GM18909 (cell line): ENCODE data around the gene PRIMA1.

Experiments
- ATAC-seq: cut with Tn5 transposase; IDR thresholded peaks from one replicate; pipeline ENCODE4 v1.9.1; 2021; ENCODE audit warnings: mild to moderate bottlenecking; ENCODE audit not compliant: unreplicated experiment, poor library complexity

PRIMA1 gene

GRCh38 chr14:93797536-93797935 is 9.3 kb upstream of the PRIMA1 start:
- no peak for ATAC-seq

GRCh38 chr14:93797071-93797470 is 8.8 kb upstream of the PRIMA1 start:
- no peak for ATAC-seq

- ATAC-seq = no peak
These were observed 6.5 kb upstream of the PRIMA1 start for GRCh38 chr14:93794756-93795155.

- no peak for ATAC-seq
These were observed 5.5 kb upstream of the PRIMA1 start for GRCh38 chr14:93793555-93794324.

GRCh38 chr14:93792391-93792790 is 4.1 kb upstream of the PRIMA1 start:
- no peak for ATAC-seq

- no peak for ATAC-seq
These were observed 2.7 kb upstream of the PRIMA1 start for GRCh38 chr14:93790966-93791365.

- no peak for ATAC-seq
These were observed 1.2 kb upstream of the PRIMA1 start for GRCh38 chr14:93789228-93790130.

GRCh38 chr14:93788543-93789227 is 400 bp upstream of the PRIMA1 start:
- no peak for ATAC-seq

GRCh38 chr14:93787465-93788292 is 606 bp downstream of the PRIMA1 start:
- ATAC-seq = no peak

- ATAC-seq = no peak
These were observed 2.9 kb downstream of the PRIMA1 start for GRCh38 chr14:93785423-93785822.

- no peak for ATAC-seq
These were observed 3.4 kb downstream of the PRIMA1 start for GRCh38 chr14:93784878-93785277.

GRCh38 chr14:93780813-93781400 is 7.4 kb downstream of the PRIMA1 start:
- ATAC-seq = no peak

GRCh38 chr14:93778856-93779629 is 9.2 kb downstream of the PRIMA1 start:
- ATAC-seq = no peak

- no peak for ATAC-seq
These were observed 9.8 kb downstream of the PRIMA1 start for GRCh38 chr14:93778453-93778852.

GRCh38 chr14:93775744-93776143 is 12.5 kb downstream of the PRIMA1 start:
- ATAC-seq = no peak

GRCh38 chr14:93775158-93775557 is 13.1 kb downstream of the PRIMA1 start:
- ATAC-seq = no peak

- ATAC-seq = no peak
These were observed 16.0 kb downstream of the PRIMA1 start for GRCh38 chr14:93772263-93772662.

GRCh38 chr14:93765970-93766369 is 22.3 kb downstream of the PRIMA1 start:
- no peak for ATAC-seq

- no peak for ATAC-seq
These were observed 23.1 kb downstream of the PRIMA1 start for GRCh38 chr14:93765155-93765554.
